Inflammatory macrophage (primary cell): ENCODE measurements around the gene SYNDIG1L.
A peak's percentile ranks its signal among the peaks of the same experiment; 100 is the strongest.

Experiments used
- DNase-seq, 2 donors: peaks; one replicate each; pipeline ENCODE4 v3.0.0-alpha.2; 2020 to 2022

SYNDIG1L gene

DNA sequence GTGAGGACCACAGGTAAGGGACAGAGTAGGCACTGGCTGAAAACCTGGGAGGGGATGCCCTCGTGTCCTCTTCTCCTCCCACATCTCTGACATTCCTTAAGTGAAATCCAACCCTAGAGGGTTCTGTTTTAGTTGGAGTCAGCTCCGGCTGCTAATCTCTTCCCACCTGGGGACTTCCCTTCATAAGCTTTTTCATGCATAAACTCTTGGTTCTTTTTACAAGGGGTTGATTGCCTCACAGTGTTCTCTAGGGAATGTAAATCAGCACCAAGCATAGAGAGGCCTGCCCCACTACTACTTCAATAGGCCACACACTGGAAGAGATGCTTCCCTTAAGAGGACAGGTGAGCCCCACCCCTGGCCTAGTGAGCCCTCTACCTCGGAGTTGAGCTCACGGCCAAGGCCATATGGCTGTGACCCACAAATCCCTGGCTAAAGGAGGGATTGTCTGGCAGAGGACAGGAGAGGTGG, 3.2 kb upstream of the SYNDIG1L start:
- no peak for DNase-seq

DNA sequence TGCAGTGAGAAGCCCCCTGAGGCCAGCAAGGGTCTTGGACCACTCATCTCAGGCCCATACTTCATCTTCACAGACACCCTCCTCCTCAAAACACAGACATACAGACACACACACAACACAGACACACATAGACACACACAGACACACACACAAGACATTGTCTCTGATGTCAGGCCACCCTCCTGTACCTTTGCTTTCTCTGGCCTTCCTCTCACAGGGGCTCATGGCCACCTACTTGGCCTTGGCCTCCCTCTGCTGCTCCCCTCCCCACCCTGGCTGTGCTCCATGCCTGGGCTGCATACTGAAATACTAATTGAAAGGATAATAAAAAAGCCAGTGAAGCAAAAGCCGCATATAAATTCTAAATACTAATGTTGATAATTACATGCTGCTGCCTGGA, 1.6 kb upstream of the SYNDIG1L start:
- DNase-seq, result no peak

DNA sequence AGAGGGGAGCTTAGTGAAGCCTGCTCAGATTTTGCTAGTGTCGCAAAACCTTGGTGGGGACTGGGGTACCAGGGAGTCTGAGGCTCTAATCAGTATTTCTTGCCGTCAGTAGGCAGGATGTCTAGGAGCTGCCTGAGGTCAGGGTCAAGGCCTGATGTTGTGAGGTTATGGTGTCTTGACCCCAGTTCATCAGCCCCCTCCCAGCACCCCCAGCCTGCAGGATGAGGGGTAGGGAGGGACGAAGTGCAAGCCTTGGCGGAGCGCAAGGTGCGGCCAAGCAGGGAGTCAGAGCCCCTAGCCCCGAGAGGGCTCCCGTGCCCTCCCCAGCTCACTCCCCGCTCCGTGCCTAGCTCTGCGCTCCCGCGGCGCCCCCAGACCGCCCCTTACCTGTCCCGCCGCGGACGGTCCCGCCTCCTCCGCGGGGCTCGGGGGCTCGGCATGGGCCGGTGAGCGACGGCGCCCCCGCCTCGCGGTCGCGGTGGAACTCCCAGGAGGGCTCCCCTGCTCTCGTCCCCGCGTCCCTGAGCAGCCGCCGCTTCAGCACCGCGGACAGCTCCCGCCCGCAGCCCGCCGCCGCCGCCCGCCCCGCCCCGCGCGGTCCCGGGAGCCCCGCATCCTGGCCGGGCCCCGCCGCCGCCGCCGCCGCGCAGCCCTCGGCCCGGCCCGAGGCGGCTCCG, 347 bp downstream of the SYNDIG1L start:
- DNase-seq, result peak in 1 of 2 donors; percentile 33

DNA sequence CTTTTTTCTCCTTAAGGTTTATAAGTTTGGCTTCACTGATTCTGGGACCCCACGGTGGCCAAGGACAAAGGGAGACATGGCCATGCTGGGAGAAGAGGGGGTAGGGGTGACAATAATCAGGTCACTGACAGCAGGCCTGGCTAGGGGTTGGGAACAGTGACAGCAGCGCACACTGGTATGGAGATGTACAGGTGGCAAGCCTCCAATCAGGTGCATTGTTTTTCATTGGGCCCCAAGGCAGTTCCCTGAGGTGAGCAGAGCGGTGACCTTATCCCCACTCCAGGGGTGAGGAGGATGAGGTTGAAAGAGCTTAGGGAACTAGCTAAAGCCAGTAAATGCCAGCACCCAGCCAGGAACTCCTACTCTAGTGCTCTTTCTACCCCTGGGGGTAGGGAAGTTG, 1.4 kb downstream of the SYNDIG1L start:
- DNase-seq, result no peak

DNA sequence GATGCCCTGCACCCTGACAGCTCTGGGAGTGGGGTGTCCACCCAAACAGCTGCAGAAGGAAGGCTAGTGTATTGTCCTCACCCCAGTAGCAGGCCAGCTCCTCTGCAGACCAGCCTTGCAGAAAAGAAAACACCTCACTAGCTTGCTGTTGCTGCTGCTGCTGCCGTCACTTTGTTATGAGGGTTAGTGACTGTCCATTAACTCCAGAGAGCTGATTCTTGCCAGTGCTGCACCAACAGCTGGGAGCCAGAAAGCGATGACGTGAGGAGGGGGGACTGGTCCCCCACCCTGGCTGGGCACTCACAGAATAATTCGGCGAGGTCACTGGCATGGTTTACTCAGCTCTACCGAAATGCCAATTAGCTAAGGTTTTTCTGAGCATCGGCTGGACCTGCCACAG, 2.8 kb downstream of the SYNDIG1L start:
- no peak for DNase-seq

DNA sequence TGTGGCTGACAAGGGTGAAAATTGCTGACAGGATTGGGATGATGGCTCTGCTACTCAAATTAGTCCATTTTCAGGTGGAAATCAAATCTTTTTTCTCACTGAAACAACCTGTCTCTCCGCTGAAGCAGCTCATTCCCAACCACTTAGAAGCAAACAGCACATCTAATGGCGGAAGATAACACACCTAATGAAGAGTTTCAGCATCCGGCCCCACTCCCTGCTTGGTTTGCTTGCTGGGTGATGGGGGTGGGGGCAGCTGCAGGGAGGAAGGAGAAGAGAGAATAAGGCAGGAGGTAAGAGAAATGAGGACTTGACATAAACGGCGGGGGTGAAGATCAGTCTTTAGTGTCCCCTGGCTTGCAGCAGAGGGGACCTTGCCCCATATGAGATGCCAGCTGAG, 4.0 kb downstream of the SYNDIG1L start:
- DNase-seq, result no peak

DNA sequence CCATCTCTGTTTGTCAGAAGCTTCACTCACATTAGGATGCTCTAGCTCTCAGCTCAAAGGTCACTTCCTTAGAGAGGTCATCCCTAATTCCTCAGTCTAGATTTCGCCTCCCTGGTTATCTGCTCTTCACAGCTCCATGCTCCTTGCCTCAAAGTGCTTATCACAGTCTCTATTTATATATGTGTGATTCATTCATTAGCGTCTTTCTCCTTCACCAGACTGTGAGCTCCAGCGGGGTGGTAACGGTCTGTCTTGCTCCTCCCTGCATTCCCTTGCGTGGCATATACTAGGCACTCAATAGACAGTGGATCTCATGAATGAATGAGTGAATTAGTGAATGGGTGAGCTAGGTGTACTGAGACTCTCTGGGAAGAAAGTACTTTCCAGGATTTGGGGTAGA, 6.9 kb downstream of the SYNDIG1L start:
- DNase-seq, result no peak

DNA sequence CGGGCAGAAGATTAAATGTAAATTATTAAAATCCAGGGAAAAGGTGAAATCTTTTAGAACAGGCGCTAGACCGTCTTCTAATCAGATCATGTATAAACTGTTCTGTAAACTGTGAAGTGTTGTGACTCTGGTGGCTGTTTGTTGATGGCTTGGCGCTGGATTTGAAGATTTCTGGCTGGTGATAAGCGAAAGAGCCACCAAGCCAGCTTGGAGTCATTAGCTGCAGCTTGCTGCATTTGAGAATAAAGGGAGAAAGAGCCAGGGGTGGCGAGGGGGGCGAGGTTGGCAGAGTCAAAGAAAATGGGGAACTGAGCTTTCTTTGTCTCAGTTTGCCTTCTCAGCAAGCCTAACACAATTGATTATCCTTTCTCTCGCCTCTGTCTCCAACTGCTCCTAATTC, 8.0 kb downstream of the SYNDIG1L start:
- no peak for DNase-seq

DNA sequence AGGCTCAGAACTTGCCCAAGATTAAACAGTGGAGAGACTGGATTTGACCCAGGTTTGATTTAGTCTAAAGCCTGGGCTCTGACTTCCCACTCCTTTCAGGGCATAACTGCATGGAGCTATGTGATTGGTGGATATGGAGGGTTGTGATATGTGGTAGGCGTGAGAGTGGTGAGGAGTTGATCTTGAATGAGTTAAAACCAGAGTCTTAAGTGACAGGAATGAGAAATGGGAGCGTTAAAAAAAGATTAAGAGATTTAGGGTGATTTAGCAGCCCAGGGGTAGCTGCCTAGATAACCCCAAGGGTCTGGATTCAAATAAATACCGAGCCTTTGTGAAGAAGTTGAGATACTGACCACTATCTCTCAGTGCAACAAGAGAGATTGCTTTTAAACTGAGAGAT, 8.4 kb downstream of the SYNDIG1L start:
- no peak for DNase-seq

DNA sequence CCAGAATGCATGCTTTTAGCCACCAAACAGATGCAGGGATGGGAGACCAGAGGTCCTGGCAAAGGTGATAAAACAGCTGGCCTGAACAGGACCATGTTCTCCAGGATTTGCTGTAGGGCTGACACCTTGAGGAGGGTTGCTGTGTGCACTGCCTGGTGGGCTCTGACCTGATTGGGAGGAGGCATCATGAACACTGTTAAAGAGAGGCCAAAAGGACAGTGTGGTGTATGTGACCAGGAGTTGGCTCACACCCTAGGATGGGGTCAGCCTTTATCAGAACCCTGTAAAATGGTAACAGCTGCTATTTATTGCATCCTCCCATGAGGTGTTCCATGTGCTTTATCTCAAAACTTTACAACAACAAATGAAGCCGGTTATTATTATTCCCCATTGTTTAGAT, 8.8 kb downstream of the SYNDIG1L start:
- no peak for DNase-seq

DNA sequence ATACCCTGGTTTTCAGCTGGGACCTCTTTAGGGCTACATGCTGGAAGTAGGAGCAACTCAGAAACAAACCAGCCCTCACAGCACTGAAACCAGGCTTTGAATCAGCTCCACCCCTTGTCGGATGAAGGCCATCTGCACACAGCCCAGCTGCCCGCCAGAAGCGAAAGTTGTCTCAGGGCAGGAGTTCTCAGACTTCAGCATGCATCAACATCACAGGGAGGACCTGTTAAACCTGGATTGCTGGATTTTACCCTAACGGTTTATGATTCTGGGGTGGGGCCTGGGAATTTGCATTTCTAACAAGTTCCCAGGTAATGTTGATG, 10.9 kb downstream of the SYNDIG1L start:
- DNase-seq, result no peak

DNA sequence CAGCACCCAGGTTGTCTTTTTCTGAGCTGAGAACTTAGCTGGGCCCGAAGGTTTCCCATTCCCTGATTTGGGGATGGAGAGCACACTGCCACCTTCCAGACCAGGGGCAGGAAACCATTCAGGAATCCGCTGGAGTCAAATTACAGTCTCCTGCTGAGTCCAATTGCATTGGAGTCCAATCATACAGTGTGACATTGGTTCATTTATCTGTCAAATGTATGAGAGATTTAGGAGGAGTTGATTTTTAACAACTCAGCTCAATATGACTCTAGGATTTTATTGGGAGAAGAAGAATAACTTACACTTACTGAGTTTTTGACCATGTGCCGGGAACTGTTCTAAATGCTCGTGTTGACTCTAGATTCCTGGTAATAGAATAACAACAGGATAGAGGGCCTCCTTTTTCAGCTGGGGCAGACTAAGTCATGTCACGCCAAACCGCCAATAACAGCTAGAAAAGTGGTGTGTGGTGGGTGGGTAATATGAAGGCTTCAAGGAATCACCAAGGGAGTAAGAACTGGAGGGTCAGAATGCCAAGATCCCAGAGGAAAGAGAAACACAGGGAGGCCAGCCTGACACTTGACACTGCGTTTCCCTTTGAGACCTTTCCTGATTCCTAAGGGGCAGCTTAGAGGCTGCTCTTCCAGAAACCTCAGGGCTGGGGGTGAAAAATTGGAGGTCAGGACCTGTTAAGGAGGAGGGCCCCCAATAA, 11.5 kb downstream of the SYNDIG1L start:
- no peak for DNase-seq

DNA sequence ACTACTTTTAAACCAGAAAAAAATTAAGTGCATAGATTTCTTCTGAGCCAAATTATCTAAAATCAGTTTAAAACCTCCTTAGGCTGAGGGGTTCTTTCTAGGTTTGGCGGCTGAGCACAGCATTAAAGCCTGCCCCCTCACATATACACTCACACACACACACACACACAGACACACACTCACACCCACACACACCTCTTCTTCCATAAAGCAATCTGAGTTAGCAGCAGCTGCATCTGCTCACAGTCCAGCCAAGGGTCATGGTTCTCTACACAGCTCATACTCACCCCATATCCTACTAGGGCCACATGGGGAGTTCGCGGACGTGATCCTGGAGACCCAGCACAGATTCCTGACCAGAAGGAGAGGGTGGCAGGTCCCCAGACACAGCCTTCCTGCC, 12.4 kb downstream of the SYNDIG1L start:
- DNase-seq, result no peak

DNA sequence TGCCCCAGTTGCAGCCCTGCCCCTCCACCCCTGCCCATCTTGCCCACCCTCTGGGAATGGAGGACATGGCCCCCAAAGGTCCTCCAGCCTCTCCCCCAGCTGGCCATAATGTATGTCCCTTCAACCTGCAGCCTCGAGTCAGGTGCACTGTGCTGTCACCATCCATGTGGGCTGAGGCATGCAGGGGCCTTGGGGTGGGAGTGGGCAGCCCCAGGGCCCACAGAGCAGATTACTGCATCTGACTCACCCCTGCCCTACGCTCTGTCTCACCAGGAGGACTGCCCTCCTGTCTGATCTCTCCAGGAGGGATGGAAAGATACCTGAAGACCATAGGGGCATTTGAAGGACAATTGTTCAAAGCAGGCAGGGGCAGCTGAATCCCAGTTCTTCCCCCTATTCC, 13.3 kb downstream of the SYNDIG1L start:
- DNase-seq, result no peak

DNA sequence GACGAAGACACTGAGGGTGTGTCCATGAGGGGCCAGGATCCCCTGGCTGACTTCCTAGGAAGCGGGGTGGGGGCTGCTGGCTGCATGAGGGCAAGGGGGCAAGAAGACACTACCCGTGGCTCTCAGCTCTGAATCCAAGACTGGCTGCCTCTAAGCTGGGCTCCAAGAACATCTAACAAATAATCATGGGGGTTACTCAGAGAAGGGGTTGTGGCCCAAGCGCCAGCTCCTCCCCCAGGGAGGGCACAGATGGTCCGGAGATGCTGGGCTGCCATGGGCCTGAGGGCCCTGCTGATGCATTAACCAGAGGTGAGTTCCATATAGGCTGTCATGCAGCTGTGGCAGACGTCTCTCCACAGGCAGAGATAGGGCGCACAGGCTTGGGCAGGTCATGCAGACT, 14.3 kb downstream of the SYNDIG1L start:
- DNase-seq, result no peak

DNA sequence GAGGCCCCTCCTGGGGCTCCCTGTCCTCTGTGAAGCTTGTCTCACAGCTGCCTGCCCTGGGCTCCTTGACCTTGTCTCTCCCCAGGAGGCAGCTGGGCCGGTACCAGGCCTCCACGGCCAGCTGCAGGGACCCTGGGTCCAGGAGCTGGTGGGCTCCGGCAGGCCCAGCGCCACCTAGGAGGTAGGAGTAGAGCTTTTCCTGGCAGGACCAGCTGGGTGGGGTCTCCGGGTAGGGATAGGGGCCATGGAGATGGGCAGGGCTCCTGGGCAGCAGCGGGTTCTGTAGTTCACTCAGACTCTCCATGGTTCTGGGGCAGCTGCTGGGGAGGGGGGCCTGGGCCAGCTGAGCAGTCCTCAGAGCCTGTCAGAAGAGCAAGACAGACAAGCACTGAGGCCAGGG, 16.6 kb downstream of the SYNDIG1L start:
- no peak for DNase-seq

DNA sequence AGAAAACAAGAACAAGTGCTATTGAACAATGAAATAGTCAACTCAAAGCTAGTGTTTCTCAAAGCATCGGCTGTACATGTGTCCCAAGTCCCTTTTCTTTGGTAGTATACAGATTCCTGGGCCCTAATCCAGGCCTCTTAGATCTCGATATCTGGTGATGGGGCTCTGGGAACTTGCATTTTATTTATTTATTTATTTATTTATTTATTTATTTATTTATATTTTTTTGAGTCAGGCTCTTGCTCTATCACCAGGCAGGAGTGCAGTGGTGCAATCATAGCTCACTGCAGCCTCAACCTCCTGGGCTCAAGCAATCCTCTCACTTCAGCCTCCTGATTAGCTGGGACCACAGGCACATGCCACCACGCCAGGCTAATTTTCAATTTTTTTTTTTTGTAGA, 17.1 kb downstream of the SYNDIG1L start:
- DNase-seq, result no peak

DNA sequence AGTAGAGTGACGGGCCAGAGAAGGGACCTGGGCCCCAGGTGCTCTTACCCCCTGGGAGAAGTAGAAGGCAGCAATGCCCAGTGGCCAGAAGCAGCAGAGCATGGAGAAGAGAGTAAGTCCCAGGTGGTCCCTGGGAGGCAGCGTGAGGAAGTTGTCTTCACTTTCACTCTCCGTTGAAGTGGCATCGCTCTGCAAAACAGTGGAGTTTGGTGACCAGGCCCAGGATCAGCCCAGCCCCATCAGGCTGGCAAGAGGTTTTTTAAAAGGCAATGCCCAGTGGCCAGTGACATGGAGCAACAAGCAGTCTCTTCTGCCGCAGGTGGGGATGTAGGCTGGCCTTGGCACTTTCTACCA, 18.2 kb downstream of the SYNDIG1L start:
- no peak for DNase-seq

DNA sequence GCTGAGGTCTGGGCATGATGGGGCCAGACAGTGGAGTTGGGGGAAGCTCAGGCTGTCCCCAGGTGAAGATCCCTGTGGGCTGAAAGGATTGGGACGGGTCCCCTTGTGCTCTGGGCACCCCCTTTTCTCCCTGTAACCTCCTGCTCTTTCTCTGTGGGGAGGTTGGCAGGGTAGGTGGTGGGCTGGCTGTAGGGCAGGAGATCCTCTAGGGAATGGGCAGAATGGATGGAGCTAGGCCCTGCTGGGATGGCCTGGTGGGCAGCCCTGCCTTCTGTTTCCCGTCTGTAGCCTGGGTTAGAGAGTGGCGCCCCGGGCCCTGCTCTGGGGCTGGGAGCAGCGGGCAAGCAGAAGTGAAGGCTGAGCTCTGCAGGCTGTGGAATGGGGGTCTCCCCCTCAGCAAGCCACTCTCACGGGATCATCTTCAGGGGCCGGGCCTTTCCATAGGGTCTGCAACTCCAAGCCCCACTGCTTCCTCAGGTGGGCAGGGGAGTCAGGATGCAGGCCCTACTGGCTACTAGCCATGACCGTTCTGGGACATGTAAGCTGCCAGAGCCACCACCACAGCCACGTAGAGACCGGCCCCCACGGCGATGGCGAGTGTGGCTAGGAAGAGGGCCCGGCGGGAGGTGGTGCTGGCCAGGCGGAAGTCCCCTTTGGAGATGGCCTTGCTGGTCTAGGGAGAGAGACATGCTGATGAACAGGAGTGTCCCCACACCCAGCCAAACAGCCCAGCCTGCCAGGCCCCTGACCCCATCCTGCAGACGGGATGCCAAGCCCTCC, 18.8 kb downstream of the SYNDIG1L start:
- DNase-seq, result no peak

DNA sequence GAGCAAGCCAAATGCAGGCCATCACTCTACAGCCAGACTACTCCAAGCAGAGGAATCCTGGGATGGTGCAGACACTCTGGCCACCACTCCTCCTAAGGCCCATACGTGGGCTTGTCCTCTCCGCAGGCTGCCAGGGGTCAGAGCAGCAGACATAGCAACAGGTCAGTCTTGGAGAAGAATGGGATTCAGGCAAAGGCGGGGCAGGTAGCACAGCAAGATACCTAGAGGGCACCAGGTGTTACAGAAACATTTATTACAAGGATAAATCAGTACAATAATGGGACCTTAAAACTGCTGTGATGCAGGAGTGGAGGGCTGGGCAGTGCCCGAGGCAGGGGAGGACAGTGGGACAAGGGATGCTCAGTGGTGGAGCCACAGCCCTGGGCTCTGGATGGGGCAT, 20.3 kb downstream of the SYNDIG1L start:
- no peak for DNase-seq

DNA sequence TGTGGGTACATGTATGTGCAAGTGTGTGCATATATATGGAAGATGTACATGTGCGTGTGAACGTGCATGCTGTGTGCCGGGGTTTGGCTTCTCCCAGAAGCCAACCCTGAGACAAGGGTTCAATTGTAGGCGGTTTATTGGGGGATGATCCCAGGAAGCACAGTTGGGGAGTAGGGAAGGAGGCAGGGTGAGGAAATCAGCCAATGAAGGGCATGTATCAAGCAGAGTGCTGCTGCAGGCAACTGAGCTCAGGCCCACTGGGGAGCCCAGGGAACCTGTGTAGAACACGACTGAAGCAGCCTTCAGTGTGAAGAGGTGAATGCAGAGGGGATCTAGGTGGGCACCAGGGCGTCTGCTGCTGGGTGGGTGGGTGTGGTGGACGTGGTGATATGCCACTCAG, 21.6 kb downstream of the SYNDIG1L start:
- no peak for DNase-seq

DNA sequence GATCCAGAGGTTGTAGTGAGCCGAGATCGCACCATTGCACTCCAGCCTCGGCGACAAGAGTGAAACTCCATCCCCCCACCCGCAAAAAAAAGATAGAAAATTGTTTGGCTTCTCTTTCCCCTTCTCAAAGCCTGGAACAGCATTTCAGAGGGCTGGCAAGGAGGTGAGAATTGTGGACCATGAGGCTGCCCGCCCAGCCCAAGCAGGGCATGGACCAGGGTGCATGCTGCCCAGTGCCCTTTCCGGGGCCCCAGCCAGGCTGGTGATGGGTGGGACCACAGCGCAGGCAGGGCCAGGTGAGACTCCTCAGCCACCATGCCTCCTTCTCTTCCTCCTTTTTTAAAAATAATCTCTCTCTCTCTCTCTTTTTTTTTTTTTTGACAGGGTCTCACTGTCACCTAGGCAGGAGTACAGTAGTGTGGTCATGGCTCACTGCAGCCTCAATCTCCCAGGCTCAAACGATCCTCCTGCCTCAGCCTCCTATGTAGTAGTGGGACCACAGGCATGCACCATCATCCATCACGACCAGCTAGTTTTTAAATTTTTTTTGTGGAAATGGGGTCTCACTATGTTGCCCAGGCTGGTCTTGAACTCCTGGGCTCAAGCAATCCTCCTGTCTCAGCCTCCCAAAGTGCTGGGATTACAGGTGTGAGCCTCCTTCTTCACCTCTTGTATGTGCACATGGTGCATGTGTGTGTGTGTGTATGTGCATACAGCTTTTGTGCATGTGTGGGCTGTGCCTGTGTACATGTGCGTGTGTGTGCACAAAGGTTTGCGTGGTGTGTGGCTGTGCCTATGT, 22.2 kb downstream of the SYNDIG1L start:
- DNase-seq, result no peak
